ENCODE results near the gene OPCML.

Gene OPCML

GRCh38 chr11:132746305-132746704 is 786.0 kb downstream of the OPCML start:
- TF ChIP-seq TSHZ2 (CRISPR knock-in tag; IDR thresholded peaks at IDR 0.05) (no peak), OSR1 (CRISPR knock-in tag; IDR thresholded peaks at IDR 0.05) (no peak), CREB5 (CRISPR knock-in tag; IDR thresholded peaks at IDR 0.05; ENCODE audit: low read depth) (no peak), ISL1 (CRISPR knock-in tag; IDR thresholded peaks at IDR 0.05) (no peak), RARB (CRISPR knock-in tag; IDR thresholded peaks at IDR 0.05) (no peak), TCF4 (CRISPR knock-in tag; IDR thresholded peaks at IDR 0.05; ENCODE audit: borderline replicate concordance) (no peak)
- ATAC-seq = no peak

- ATAC-seq = no peak
- TF ChIP-seq CREB5 (CRISPR knock-in tag; IDR thresholded peaks at IDR 0.05; ENCODE audit: low read depth) (no peak), ZNF8 (CRISPR knock-in tag; IDR thresholded peaks at IDR 0.05) (no peak), CSRNP3 (CRISPR knock-in tag; IDR thresholded peaks at IDR 0.05) (no peak), ZFP30 (CRISPR knock-in tag; IDR thresholded peaks at IDR 0.05) (no peak), CSDC2 (CRISPR knock-in tag; IDR thresholded peaks at IDR 0.05) (no peak), SNAI2 (CRISPR knock-in tag; IDR thresholded peaks at IDR 0.05) (no peak), ISL1 (CRISPR knock-in tag; IDR thresholded peaks at IDR 0.05) (no peak)
Observed at GRCh38 chr11:132745306-132745705, 787.0 kb downstream of the OPCML start.

- TF ChIP-seq CREB5 (CRISPR knock-in tag; IDR thresholded peaks at IDR 0.05; ENCODE audit: low read depth) (no peak), ISL1 (CRISPR knock-in tag; IDR thresholded peaks at IDR 0.05) (no peak), BACH2 (CRISPR knock-in tag; IDR thresholded peaks at IDR 0.05; ENCODE audit: borderline replicate concordance) (no peak), POU6F1 (CRISPR knock-in tag; IDR thresholded peaks at IDR 0.05; ENCODE audit: borderline replicate concordance, low read depth) (no peak), CSDC2 (CRISPR knock-in tag; IDR thresholded peaks at IDR 0.05) (no peak), ZNF8 (CRISPR knock-in tag; IDR thresholded peaks at IDR 0.05) (no peak), RARB (CRISPR knock-in tag; IDR thresholded peaks at IDR 0.05) (no peak), ARNTL (CRISPR knock-in tag; IDR thresholded peaks at IDR 0.05; ENCODE audit: borderline replicate concordance, low read depth) (no peak), GLIS3 (CRISPR knock-in tag; IDR thresholded peaks at IDR 0.05) (no peak), ZC3H10 (CRISPR knock-in tag; IDR thresholded peaks at IDR 0.05) (no peak)
- ATAC-seq = no peak
Observed at GRCh38 chr11:132744771-132745170, 787.5 kb downstream of the OPCML start.

GRCh38 chr11:132743601-132744000 is 788.7 kb downstream of the OPCML start:
- TF ChIP-seq CSDC2 (CRISPR knock-in tag; IDR thresholded peaks at IDR 0.05) (no peak), ZNF8 (CRISPR knock-in tag; IDR thresholded peaks at IDR 0.05) (no peak), ZFP30 (CRISPR knock-in tag; IDR thresholded peaks at IDR 0.05) (no peak), CSRNP3 (CRISPR knock-in tag; IDR thresholded peaks at IDR 0.05) (no peak)
- no peak for ATAC-seq

All from SK-N-SH treated with all-trans-retinoic acid at 6 μM for 48 hours (cell line).